HG03108 (cell line): ENCODE results near the gene PASD1.
"Not testable (repeated sequence)": the region's sequence is repeated elsewhere in the genome, so short reads cannot be mapped to it uniquely, and the experiment has no call there.

Source experiments
- ATAC-seq: cut with Tn5 transposase; IDR thresholded peaks from one replicate; pipeline ENCODE4 v1.9.1; 2021; ENCODE audit warnings: moderate library complexity; ENCODE audit not compliant: unreplicated experiment

The PASD1 gene

GRCh38 chrX:151609222-151609621, 45.7 kb downstream of the PASD1 start:
- no peak for ATAC-seq

- no peak for ATAC-seq
Measured at GRCh38 chrX:151621422-151621821, 57.9 kb downstream of the PASD1 start.

GRCh38 chrX:151624677-151625076, 61.2 kb downstream of the PASD1 start:
- ATAC-seq: no peak

GRCh38 chrX:151631822-151632221, 68.3 kb downstream of the PASD1 start:
- ATAC-seq: no peak

GRCh38 chrX:151633157-151633556, 69.7 kb downstream of the PASD1 start:
- ATAC-seq: no peak

GRCh38 chrX:151634937-151635336, 71.5 kb downstream of the PASD1 start:
- ATAC-seq: no peak

- no peak for ATAC-seq
Measured at GRCh38 chrX:151641564-151641963, 78.1 kb downstream of the PASD1 start.

GRCh38 chrX:151675121-151675746, 111.8 kb downstream of the PASD1 start:
- ATAC-seq: no peak

GRCh38 chrX:151676196-151676595, 112.7 kb downstream of the PASD1 start:
- no peak for ATAC-seq

- no peak for ATAC-seq
Measured at GRCh38 chrX:151679798-151680402, 116.4 kb downstream of the PASD1 start.

- ATAC-seq: no peak
Measured at GRCh38 chrX:151680805-151681204, 117.3 kb downstream of the PASD1 start.

GRCh38 chrX:151687635-151688034, 124.2 kb downstream of the PASD1 start:
- ATAC-seq: no peak

GRCh38 chrX:151688695-151689094, 125.2 kb downstream of the PASD1 start:
- no peak for ATAC-seq

- ATAC-seq: no peak
Measured at GRCh38 chrX:151692825-151693224, 129.3 kb downstream of the PASD1 start.

GRCh38 chrX:151694121-151694520, 130.6 kb downstream of the PASD1 start:
- ATAC-seq: no peak

GRCh38 chrX:151694661-151695582, 131.4 kb downstream of the PASD1 start, which contains the start of gene PRRG3:
Gene PRRG3 (plus strand): TSS chrX:151695458. CDS start chrX:151698815, 3,357 bp downstream.
- no peak for ATAC-seq

- no peak for ATAC-seq
Measured at GRCh38 chrX:151695583-151696340, 132.3 kb downstream of the PASD1 start.

GRCh38 chrX:151697082-151697481, 133.6 kb downstream of the PASD1 start:
- not testable (repeated sequence) for ATAC-seq

GRCh38 chrX:151697522-151697921, 134.0 kb downstream of the PASD1 start:
- no peak for ATAC-seq

GRCh38 chrX:151698485-151698884, 135.0 kb downstream of the PASD1 start:
- ATAC-seq: no peak

GRCh38 chrX:151699746-151700145, 136.3 kb downstream of the PASD1 start:
- ATAC-seq: no peak
